ACC112 (cell line): ENCODE data around the gene TRIM67.

Source experiments
- H2AFZ ChIP-seq: fragments of 200-600 bp; sonication (generic); one replicate; pipeline ENCODE4 v1.6.0; 2017; ENCODE audit warnings: antibody characterized with exemption, low read length; ENCODE audit not compliant: unreplicated experiment
- H3K27ac ChIP-seq: fragments of 200-600 bp; sonication (generic); 2 replicates; pipeline ENCODE4 v1.5.1; 2014; ENCODE audit warnings: low read depth, mild to moderate bottlenecking, antibody characterized with exemption, low read length, moderate library complexity
- H3K27me3 ChIP-seq: fragments of 200-600 bp; sonication (generic); 2 replicates; pipeline ENCODE4 v1.6.1; 2014; ENCODE audit warnings: mild to moderate bottlenecking, antibody characterized with exemption, low read length, moderate library complexity, mixed read lengths; ENCODE audit not compliant: insufficient read depth
- H3K36me3 ChIP-seq: fragments of 200-600 bp; sonication (generic); 2 replicates; pipeline ENCODE4 v1.6.1; 2016; ENCODE audit warnings: mild to moderate bottlenecking, antibody characterized with exemption, low read length, moderate library complexity, mixed read lengths; ENCODE audit not compliant: insufficient read depth
- H3K4me1 ChIP-seq: fragments of 200-600 bp; sonication (generic); one replicate; pipeline ENCODE4 v1.6.1; 2016; ENCODE audit warnings: low read length, mixed read lengths; ENCODE audit not compliant: insufficient read depth, unreplicated experiment, control insufficient read depth
- H3K4me3 ChIP-seq: fragments of 200-600 bp; sonication (generic); 2 replicates; pipeline ENCODE4 v1.5.1; 2014; ENCODE audit warnings: mild to moderate bottlenecking, low read depth, low read length
- H3K79me2 ChIP-seq: fragments of 200-600 bp; sonication (generic); one replicate; pipeline ENCODE4 v1.6.0; 2016; ENCODE audit warnings: low read length; ENCODE audit not compliant: control insufficient read depth, unreplicated experiment, insufficient read depth

The TRIM67 gene

DNA sequence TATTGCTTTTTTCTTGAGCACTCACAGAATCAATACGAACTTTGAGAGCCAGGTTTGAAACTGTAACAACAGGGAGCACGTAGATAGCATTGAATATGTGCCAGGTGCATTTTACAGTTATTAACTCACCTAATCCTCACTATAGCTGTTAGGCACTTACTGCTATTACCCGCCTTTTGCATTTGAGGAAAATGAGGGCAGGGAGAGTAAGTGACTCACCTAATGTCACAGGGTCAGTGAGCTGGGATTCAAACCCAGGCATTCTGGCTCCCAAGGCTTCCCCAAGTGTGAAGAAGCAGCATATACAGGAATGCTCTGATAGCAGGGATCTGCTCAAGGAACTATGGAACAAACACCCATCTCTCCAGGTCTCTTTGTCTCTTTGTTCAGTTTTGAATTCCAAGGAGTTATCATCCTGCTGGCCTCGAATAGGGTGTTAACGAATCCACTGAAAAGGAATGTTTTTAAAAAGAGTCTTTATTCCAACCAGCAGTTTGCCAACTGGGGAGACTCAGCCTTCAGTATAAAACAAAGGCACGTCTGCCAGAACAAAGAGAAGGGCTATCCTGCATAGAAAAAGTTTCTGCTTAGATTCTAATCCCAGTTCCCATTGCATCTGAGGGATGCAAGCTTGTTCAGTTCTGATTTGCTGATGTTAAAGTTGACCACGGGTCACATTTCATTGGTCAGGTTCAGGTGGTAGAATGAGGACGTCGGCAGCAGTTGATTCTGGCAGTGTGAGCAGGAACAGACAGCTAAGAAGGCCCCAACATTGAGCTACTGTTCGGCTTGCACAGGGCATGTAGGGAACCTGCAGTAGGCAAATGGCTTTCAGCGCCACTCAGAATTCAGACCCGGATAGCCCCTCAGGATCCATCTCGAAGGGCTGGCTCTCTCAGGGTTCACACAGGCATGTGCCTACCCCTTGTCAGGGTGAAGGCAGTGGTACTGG is 22.1 kb downstream of the TRIM67 start:
- peaks cover 96% of the 10 kb centered on the region for H3K27me3 ChIP-seq
- no peaks in the 10 kb centered on the region for H3K79me2 ChIP-seq
- no peak overlapping the region for H3K4me3 ChIP-seq
- no peaks in the 10 kb centered on the region for H3K4me1 ChIP-seq
- no peaks in the 10 kb centered on the region for H3K36me3 ChIP-seq
- H3K27ac ChIP-seq, result no peak overlapping the region
- H2AFZ ChIP-seq, result no peak overlapping the region

DNA sequence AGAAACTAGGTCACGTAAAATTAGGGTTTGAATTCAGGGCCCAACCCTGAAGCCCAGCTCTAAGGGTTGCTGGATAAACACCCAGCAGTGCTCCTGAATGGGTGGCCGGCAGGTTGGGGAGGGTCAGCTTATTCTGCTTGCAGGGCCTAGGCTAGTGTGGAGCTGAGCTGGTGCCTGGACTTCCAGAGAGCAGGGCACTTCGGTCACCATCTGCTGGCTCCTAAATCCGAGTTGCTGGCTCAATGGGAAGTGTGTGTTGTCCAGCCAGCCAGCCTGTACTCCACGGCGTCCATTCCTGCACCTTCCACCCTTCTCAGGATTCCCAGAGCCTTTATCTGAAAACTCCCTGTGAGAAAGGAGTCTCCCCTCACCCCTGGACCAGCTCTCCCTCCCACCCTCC is 23.0 kb downstream of the TRIM67 start:
- Histone ChIP-seq H3K4me3 (no peak overlapping the region), H2AFZ (no peak overlapping the region), H3K27ac (no peak overlapping the region), H3K36me3 (no peaks in the 10 kb centered on the region), H3K79me2 (no peaks in the 10 kb centered on the region), H3K4me1 (no peaks in the 10 kb centered on the region), H3K27me3 (peaks cover 96% of the 10 kb centered on the region)

DNA sequence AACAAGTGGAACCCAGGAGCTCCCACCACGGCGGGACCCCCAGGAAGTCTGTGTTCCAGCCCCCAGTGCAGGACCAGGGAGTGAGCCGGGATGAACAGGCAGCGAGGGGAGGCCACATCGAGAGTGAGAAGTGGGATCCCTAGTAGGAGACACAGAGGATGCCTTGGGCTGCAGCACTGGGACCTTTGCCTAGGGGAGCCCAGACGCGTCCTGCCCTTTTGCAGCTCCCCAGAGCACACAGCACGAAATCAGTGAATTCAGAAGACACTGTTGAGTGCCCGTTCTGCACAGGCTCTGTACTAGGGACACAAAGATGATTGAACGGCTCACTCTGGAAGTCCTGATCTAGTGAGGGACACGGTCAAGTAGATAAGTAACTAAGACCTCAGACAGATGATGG is 23.5 kb downstream of the TRIM67 start:
- H3K27me3 ChIP-seq, result peaks cover 98% of the 10 kb centered on the region
- no peaks in the 10 kb centered on the region for H3K79me2 ChIP-seq
- no peak overlapping the region for H3K4me3 ChIP-seq
- H2AFZ ChIP-seq, result no peak overlapping the region
- H3K36me3 ChIP-seq, result no peaks in the 10 kb centered on the region
- H3K4me1 ChIP-seq, result no peaks in the 10 kb centered on the region
- H3K27ac ChIP-seq, result no peak overlapping the region

DNA sequence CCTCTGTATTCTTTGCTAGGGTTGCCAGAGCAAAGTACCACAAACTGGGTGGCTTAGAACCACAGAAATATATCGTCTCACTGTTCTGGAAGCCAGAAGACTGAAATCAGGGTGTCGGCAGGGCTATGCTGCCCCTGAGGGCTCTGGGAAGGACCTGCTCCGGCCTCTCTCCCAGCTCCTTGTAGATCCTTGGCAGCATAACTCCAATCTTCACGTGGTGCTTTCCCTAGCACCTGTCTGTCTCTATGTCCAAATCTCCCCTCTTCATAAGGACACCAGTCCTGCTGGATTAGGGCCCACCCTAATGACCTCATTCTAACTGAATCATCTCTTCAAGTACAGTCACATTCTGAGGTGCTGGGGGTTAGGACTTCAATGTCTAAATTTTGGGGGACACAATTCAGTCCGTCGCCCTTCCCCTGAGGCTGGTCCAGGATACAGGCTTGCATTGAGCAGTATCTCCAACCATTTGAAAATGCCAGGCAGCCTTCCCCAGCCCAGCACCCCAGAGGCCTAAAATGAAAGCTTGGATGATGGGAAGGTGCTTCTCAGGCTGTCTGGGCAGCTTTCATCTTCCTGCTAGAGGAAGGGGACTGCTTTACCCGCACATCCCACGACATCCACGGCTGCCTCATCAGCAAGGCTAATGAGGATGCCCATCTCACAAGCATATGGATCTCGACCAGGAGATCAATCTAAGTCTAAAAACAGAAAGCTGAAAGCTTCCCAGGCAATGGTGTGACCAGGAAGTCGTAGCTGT is 24.7 kb downstream of the TRIM67 start:
- Histone ChIP-seq H2AFZ (no peak overlapping the region), H3K79me2 (no peaks in the 10 kb centered on the region), H3K27me3 (peaks cover 90% of the 10 kb centered on the region), H3K36me3 (no peaks in the 10 kb centered on the region), H3K4me1 (no peaks in the 10 kb centered on the region), H3K4me3 (no peak overlapping the region), H3K27ac (no peak overlapping the region)

DNA sequence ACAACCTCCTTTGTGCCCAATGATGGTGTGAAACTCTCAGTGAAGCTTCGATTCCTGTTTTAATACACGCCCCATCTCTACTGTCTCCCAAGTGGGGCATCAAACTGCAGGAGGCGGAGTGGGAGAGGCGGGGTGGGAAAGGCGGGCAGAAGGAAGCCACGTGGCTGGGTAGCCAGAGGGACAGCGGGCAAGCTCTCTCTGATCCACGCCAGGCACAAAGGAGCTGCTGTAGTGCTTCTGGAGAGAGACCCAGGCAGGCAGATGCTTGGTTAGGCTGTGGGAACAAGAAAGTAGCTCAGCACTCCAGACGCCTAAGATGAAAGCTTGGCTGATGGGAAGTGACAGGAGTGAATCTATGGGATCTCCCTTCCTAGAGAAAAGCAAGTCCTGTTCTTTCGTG is 25.7 kb downstream of the TRIM67 start:
- Histone ChIP-seq H2AFZ (no peak overlapping the region), H3K79me2 (no peaks in the 10 kb centered on the region), H3K4me3 (no peak overlapping the region), H3K27me3 (peaks cover 79% of the 10 kb centered on the region), H3K36me3 (no peaks in the 10 kb centered on the region), H3K4me1 (no peaks in the 10 kb centered on the region), H3K27ac (no peak overlapping the region)

DNA sequence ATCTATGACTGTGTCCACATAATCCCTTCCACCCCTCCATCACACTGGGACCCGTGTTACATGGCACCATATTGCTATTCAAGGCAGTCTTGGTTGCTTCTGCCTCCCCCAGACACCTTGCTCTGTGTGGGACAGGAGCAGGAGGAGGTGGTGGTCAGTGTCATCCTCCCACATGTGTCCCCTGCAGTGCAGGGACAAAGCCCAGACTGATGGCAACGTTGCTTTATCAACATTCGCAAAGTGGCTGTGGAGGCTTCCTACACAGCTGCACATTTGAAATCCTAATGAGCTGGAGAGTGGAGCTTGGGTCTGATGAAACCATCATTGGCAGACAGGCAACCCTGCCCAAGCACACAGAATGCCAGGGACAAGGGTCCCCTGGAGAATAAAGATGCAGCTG is 26.2 kb downstream of the TRIM67 start:
- Histone ChIP-seq H3K27me3 (peaks cover 74% of the 10 kb centered on the region), H3K27ac (no peak overlapping the region), H3K4me1 (no peaks in the 10 kb centered on the region), H3K4me3 (no peak overlapping the region), H3K79me2 (no peaks in the 10 kb centered on the region), H3K36me3 (no peaks in the 10 kb centered on the region), H2AFZ (no peak overlapping the region)

DNA sequence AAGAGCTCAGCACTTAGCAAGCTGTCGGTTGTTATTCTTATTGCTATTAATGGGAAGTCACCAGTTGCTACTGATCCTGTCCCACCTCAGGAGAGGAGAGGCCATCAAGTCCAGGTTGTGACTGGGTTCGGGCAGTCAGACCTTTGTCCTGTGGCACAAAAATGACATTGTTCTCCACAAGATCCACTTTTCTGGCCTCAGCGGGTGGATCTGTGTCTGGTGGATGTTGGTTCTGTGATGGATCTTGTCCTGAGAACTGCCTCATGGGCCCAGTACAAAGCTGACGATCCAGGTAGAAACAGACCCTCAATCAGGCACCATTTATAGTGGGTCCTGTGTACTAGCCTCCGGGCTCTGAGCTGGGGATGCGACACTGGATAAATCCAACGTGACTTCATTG is 26.9 kb downstream of the TRIM67 start:
- no peaks in the 10 kb centered on the region for H3K36me3 ChIP-seq
- no peaks in the 10 kb centered on the region for H3K79me2 ChIP-seq
- H3K27ac ChIP-seq, result no peak overlapping the region
- H3K4me3 ChIP-seq, result no peak overlapping the region
- no peaks in the 10 kb centered on the region for H3K4me1 ChIP-seq
- H2AFZ ChIP-seq, result no peak overlapping the region
- peaks cover 67% of the 10 kb centered on the region for H3K27me3 ChIP-seq

DNA sequence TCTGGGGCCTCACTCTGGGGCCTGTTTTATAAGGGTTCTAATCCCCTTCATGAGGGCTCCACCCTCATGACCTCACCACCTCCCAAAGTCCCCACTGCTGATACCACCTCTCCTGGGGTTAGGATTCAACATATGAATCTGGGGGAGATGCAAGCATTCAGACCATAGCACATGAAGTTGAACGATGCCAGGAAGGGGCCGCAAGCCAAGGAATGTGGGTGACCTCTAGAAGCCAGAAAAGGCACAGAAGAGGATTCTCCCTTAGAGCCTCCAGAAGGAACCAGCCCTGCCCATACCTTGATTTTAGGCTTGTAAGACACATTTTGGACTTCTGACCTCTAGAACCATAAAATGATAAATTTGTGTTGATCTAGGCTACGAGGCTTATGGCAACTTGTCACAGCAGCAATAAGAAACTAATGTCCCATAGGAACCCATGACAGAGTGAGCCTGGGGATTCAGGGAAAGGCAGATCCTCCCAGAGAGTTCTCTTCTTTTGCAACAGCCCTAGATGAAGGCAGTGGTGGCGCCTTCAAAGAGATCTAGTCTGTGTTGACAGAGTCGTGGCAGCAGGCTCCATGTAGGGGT is 27.9 kb downstream of the TRIM67 start:
- H2AFZ ChIP-seq, result no peak overlapping the region
- no peaks in the 10 kb centered on the region for H3K36me3 ChIP-seq
- H3K27ac ChIP-seq, result no peak overlapping the region
- no peaks in the 10 kb centered on the region for H3K4me1 ChIP-seq
- H3K27me3 ChIP-seq, result peaks cover 57% of the 10 kb centered on the region
- no peaks in the 10 kb centered on the region for H3K79me2 ChIP-seq
- H3K4me3 ChIP-seq, result no peak overlapping the region

DNA sequence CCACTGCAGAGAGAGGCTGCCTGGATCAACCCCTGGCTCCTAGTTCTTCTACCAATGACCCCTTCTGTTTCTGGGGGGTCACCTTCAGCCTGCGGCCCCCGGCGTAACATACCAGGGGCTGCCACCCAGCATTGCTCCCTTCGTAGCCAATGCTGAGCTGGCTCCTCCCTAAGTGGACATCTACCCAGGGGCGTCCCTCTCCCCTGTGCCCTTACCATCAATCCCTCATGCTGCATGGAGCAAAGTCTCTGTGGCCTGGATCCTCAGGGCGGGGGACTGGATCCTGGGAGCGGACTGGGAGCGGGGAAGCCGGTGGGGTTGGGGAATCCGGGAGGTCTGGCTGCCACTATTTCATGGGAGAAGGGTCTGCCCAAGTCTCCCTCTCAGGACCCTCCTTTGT is 28.6 kb downstream of the TRIM67 start:
- Histone ChIP-seq H2AFZ (no peak overlapping the region), H3K4me3 (no peak overlapping the region), H3K4me1 (no peaks in the 10 kb centered on the region), H3K27me3 (peaks cover 51% of the 10 kb centered on the region), H3K27ac (no peak overlapping the region), H3K36me3 (no peaks in the 10 kb centered on the region), H3K79me2 (no peaks in the 10 kb centered on the region)

DNA sequence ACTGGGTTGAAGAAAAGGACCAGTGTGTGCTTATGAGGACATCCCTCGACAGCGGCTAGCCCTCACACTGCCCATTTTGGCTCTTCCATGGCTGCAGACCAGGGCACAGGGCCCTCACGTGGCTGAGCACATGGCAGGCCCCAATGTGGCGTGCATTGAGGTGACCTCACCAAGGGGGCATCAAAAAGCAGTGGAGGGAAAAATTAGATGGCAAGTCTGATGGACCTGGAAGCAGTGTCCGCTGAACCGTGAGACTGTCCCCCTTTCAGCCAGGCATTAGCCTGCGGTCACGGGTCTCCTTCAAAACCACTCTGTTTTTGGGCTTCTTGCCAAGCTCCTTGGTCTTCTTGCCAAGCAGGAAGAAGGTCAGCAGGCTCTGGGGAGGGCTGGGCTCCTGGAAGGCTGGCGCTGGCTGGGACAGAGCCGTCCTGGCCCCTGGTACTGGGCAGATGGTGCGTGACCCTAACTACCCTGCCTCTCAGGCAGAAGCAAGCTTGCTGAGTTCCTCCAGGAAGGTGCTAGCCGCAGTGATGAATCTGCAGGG is 30.8 kb downstream of the TRIM67 start:
- Histone ChIP-seq H3K4me1 (no peaks in the 10 kb centered on the region), H2AFZ (no peak overlapping the region), H3K36me3 (no peaks in the 10 kb centered on the region), H3K79me2 (no peaks in the 10 kb centered on the region), H3K27me3 (peaks cover 33% of the 10 kb centered on the region), H3K4me3 (no peak overlapping the region), H3K27ac (no peak overlapping the region)
